Suprapubic skin (tissue), 3 donors: ENCODE data around the gene TM7SF2.

Source experiments
- CTCF ChIP-seq, 2 donors: fragments of 200-600 bp in 1 of 2; fragments of 450-650 bp in 1 of 2; sonication (generic) in 1 of 2; IDR thresholded peaks; one replicate each; pipeline ENCODE4 v1.5.1; 2016 to 2019; ENCODE audit warnings: antibody characterized with exemption in 2 of 2, mild to moderate bottlenecking in 1 of 2, moderate library complexity in 1 of 2
- EP300 ChIP-seq: sonication (generic); formaldehyde crosslinking; IDR thresholded peaks from one replicate; pipeline ENCODE4 v1.6.1; 2017; ENCODE audit warnings: antibody characterized with exemption

- TF ChIP-seq CTCF (IDR thresholded peaks at IDR 0.05) (no peak), EP300 (no peak)
Measured at GRCh38 chr11:65077451-65077850, 34.2 kb upstream of the TM7SF2 start.
